Left renal pelvis (tissue), 4 donors: ENCODE data around the gene GSDME. TPM values are rescaled to one million over a fixed set of nuclear protein-coding genes. Genes with fewer than 3 reads are reported as not detected.

Experiments
- DNase-seq, 4 donors: peaks; one replicate each; pipeline ENCODE4 v3.0.0-alpha.2; 2013; ENCODE audit warnings: low read depth in 4 of 4, low spot score in 3 of 4
- polyA plus RNA-seq, 4 donors: library from polyadenylated mRNA; unstranded; fragments of 120-200 nt; gene quantifications; one replicate each; pipeline ENCODE4 v1.2.1, GENCODE V29; 2013; ENCODE audit not compliant: insufficient read length in 4 of 4

GSDME gene
- polyA plus RNA-seq, 4 donors = 10.4 to 15.1 (median 14.4) TPM

GRCh38 chr7:24659505-24659904, 97.8 kb downstream of the GSDME start:
- no peak for DNase-seq

DNA sequence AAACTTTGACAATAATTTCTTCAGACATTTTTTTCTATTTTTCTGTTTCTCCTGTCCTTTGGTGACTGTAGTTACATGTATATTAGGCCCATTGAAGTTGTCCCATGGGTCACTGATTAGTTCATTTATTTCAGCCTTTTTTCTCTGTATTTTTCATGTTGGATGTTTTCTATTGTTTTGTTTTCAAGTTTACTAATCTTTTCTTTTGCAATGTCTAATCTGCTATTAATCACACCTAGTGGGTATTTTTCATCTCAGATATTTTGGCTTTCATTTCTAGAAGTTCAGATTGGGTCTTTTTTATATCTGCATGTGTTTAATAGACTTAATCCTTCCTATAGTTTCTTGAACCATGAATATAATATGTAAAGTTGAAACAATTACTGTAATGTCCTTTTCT, 99.3 kb downstream of the GSDME start:
- DNase-seq = no peak

GRCh38 chr7:24656608-24657007, 100.7 kb downstream of the GSDME start:
- DNase-seq = no peak

GRCh38 chr7:24654305-24654704, 103.0 kb downstream of the GSDME start:
- DNase-seq = no peak

- DNase-seq = no peak
Measured at GRCh38 chr7:24653316-24654085, 103.8 kb downstream of the GSDME start.

GRCh38 chr7:24652251-24652939, 104.9 kb downstream of the GSDME start:
- DNase-seq = no peak

Other genes with a start within 250 kb of the GSDME start
- gene PALS2, start 184.0 kb downstream of the GSDME start, polyA plus RNA-seq = 10 to 100 TPM in 3 of 4 donors, 1 to 10 TPM in 1; 6.8 to 12.3 (median 10.3) TPM
- gene OSBPL3, start 222.7 kb upstream of the GSDME start, polyA plus RNA-seq = 10 to 100 TPM in 3 of 4 donors, 1 to 10 TPM in 1; 3.1 to 24.1 (median 21.2) TPM